GM18861 (cell line): ENCODE measurements around the gene HTATSF1.

Experiments used
- ATAC-seq: cut with Tn5 transposase; IDR thresholded peaks from one replicate; pipeline ENCODE4 v1.9.1; 2021; ENCODE audit not compliant: unreplicated experiment

Gene HTATSF1

GRCh38 chrX:136495043-136495442 lies 2.3 kb upstream of the HTATSF1 start:
- no peak for ATAC-seq

GRCh38 chrX:136496186-136496763 lies 1.1 kb upstream of the HTATSF1 start:
- no peak for ATAC-seq

GRCh38 chrX:136496764-136497555 lies 432 bp upstream of the HTATSF1 start:
- ATAC-seq, result peak; percentile 71

GRCh38 chrX:136519069-136519468 lies 21.7 kb downstream of the HTATSF1 start:
- ATAC-seq, result no peak

- no peak for ATAC-seq
These were observed 26.4 kb downstream of the HTATSF1 start for GRCh38 chrX:136523770-136524169.

- ATAC-seq, result no peak
These were observed 28.6 kb downstream of the HTATSF1 start for GRCh38 chrX:136525738-136526606.

- no peak for ATAC-seq
These were observed 31.4 kb downstream of the HTATSF1 start for GRCh38 chrX:136528645-136529315.

GRCh38 chrX:136529795-136530194 lies 32.4 kb downstream of the HTATSF1 start:
- ATAC-seq, result no peak

GRCh38 chrX:136531951-136532350 lies 34.6 kb downstream of the HTATSF1 start, which contains the start of gene VGLL1:
Gene VGLL1 (plus strand): TSS chrX:136532215. CDS start chrX:136536021, 3,806 bp downstream.
- ATAC-seq, result no peak

- no peak for ATAC-seq
These were observed 36.7 kb downstream of the HTATSF1 start for GRCh38 chrX:136534131-136534530.

GRCh38 chrX:136538811-136539210 lies 41.4 kb downstream of the HTATSF1 start:
- no peak for ATAC-seq

GRCh38 chrX:136540226-136540625 lies 42.8 kb downstream of the HTATSF1 start:
- ATAC-seq, result no peak

- ATAC-seq, result no peak
These were observed 43.9 kb downstream of the HTATSF1 start for GRCh38 chrX:136541294-136541693.

- ATAC-seq, result no peak
These were observed 44.9 kb downstream of the HTATSF1 start for GRCh38 chrX:136542281-136542680.

- ATAC-seq, result no peak
These were observed 49.0 kb downstream of the HTATSF1 start for GRCh38 chrX:136546371-136546781.

- ATAC-seq, result no peak
These were observed 51.8 kb downstream of the HTATSF1 start for GRCh38 chrX:136549226-136549625.

GRCh38 chrX:136551410-136551809 lies 54.0 kb downstream of the HTATSF1 start:
- ATAC-seq, result no peak

GRCh38 chrX:136555694-136556093 lies 58.3 kb downstream of the HTATSF1 start:
- ATAC-seq, result no peak
